ENCODE results near the gene GPALPP1. TPM values are rescaled to one million over a fixed set of nuclear protein-coding genes. Genes with fewer than 3 reads are reported as not detected.
"Not testable (repeated sequence)": the region's sequence is repeated elsewhere in the genome, so short reads cannot be mapped to it uniquely, and the experiment has no call there.

Gene GPALPP1, protein sequence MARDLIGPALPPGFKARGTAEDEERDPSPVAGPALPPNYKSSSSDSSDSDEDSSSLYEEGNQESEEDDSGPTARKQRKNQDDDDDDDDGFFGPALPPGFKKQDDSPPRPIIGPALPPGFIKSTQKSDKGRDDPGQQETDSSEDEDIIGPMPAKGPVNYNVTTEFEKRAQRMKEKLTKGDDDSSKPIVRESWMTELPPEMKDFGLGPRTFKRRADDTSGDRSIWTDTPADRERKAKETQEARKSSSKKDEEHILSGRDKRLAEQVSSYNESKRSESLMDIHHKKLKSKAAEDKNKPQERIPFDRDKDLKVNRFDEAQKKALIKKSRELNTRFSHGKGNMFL
- 24.4 TPM for total RNA-seq
- long read RNA-seq, partial matches to known transcripts = 4 of 15 reads
- long read RNA-seq, other reads (novel, unspliced or antisense) = 4 of 15 reads

DNA sequence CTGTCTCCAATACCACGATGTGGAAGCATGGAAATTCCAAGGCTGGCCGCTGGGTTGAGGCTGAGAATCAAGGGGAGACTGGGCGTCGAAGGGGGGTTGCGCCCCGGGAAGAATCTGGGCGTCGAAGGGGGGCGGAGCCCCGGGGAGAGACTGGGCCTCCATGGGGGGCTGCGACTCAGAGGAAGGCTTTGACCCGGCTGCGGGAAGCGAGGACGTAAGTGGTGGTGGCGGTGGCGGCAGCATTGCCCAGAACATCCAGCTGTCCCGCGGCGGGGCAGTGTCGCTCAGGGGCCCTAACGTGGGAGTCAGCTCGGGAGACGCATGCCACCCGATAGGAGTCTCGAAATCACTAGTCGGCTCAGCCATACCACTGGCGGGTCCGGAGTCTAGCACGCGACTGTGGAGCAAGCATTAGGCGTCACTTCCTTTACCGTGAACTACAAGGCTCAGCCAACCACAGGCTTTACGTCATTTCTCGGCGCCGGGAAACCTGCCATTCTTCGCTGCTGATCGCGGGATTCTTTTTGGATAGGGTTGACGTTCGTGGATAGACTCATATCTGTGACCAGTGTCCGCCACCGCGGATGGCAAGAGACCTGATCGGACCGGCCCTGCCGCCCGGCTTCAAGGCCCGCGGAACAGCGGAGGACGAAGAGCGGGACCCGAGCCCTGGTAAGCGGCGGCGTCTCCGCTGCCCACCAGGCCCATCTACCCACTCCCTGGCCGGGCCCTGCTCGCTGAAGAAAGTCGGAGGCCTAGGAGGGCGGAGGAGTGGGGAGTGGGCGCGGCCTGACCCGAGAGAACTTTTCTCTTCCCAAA, at the start of gene GPALPP1, which contains the start of gene NUFIP1:
Gene GPALPP1, plus strand, starts transcription at position 468 of the 819 bp plus-strand sequence. Its CDS starts 117 bp downstream, at position 585.
Gene NUFIP1, minus strand, starts transcription at position 401 of the 819 bp plus-strand sequence. Its CDS starts 35 bp downstream, at position 366.
- peaks cover 24% of the 10 kb centered on the region for H3K4me1 ChIP-seq
- H3K9me3 ChIP-seq = no peaks in the 10 kb centered on the region
- H3K27me3 ChIP-seq = no peaks in the 10 kb centered on the region
- peak within 1 kb of the TSS; percentile 89 for H3K27ac ChIP-seq
- ATAC-seq (peak; percentile 99), DNase-seq (peak; percentile 95)
- intact Hi-C loops (cut with DNase I) = no loop called here
- no peak for TF ChIP-seq CTCF (IDR thresholded peaks at IDR 0.05)
- peaks cover 14% of the 10 kb centered on the region for H3K36me3 ChIP-seq
- peak within 1 kb of the TSS; percentile 99 for H3K4me3 ChIP-seq

GRCh38 chr13:44943411-44943810, 45.9 kb upstream of the GPALPP1 start:
- H3K4me1 ChIP-seq; H3K4me3 ChIP-seq; intact Hi-C loops (cut with DNase I); H3K9me3 ChIP-seq; ATAC-seq; H3K27me3 ChIP-seq; H3K36me3 ChIP-seq; DNase-seq: not testable (repeated sequence)
- H3K27ac ChIP-seq = peak overlapping the region; percentile 8

GRCh38 chr13:44951184-44951583, 38.2 kb upstream of the GPALPP1 start:
- no peaks in the 10 kb centered on the region for H3K9me3 ChIP-seq
- no peaks in the 10 kb centered on the region for H3K27me3 ChIP-seq
- H3K36me3 ChIP-seq = no peaks in the 10 kb centered on the region
- intact Hi-C loops (cut with DNase I) = no loop called here
- no peak overlapping the region for H3K4me3 ChIP-seq
- ATAC-seq = no peak
- TF ChIP-seq CTCF (IDR thresholded peaks at IDR 0.05) = no peak
- H3K4me1 ChIP-seq = no peaks in the 10 kb centered on the region
- no peak for DNase-seq
- H3K27ac ChIP-seq = no peak overlapping the region

GRCh38 chr13:44952671-44953070, 36.7 kb upstream of the GPALPP1 start:
- no peaks in the 10 kb centered on the region for H3K4me1 ChIP-seq

GRCh38 chr13:44954224-44954623, 35.1 kb upstream of the GPALPP1 start:
- DNase-seq (no peak), ATAC-seq (no peak)
- H3K27ac ChIP-seq = no peak overlapping the region
- H3K27me3 ChIP-seq = no peaks in the 10 kb centered on the region
- H3K9me3 ChIP-seq = no peaks in the 10 kb centered on the region
- no peak overlapping the region for H3K4me3 ChIP-seq
- intact Hi-C loops (cut with DNase I) = no loop called here
- no peaks in the 10 kb centered on the region for H3K4me1 ChIP-seq
- H3K36me3 ChIP-seq = no peaks in the 10 kb centered on the region
- no peak for TF ChIP-seq CTCF (IDR thresholded peaks at IDR 0.05)

More at GRCh38 chr13:44952671-44953070, 36.7 kb upstream of the GPALPP1 start:
- no peak for ATAC-seq
- intact Hi-C loops (cut with DNase I) = no loop called here
- Histone ChIP-seq H3K36me3 (no peaks in the 10 kb centered on the region), H3K4me3 (no peak overlapping the region), H3K27ac (no peak overlapping the region), H3K27me3 (no peaks in the 10 kb centered on the region), H3K9me3 (no peaks in the 10 kb centered on the region)
- DNase-seq = no peak
- TF ChIP-seq CTCF (IDR thresholded peaks at IDR 0.05) = no peak

DNA sequence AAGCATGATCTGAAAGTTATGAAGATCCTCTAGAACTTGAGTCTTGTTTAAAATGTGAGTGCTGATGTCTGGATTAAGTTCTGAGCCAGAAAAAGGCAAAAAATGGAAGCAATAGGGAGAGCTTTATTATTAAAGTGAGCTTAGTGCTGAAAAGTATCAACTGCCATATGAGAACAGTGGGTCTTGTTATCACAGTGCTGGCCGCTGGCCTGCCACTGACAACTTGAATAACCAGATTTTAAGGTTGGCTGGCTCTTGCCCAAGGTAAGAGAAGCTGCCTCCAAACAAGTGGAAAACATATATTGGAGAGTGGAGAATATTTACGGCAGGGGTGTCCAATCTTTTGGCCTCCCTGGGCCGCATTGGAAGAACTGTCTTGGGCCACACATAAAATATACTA, 33.9 kb upstream of the GPALPP1 start:
- no peaks in the 10 kb centered on the region for H3K9me3 ChIP-seq
- no peak overlapping the region for H3K4me3 ChIP-seq
- H3K27ac ChIP-seq = no peak overlapping the region
- ATAC-seq (peak; percentile 47), DNase-seq (no peak)
- H3K4me1 ChIP-seq = no peaks in the 10 kb centered on the region
- H3K36me3 ChIP-seq = no peaks in the 10 kb centered on the region
- no peaks in the 10 kb centered on the region for H3K27me3 ChIP-seq
- TF ChIP-seq CTCF (IDR thresholded peaks at IDR 0.05) = no peak
- intact Hi-C loops (cut with DNase I) = no loop called here

Measured in upper lobe of right lung (tissue), 1 donor.